H1 (cell line): ENCODE data around the gene MT1B. TPM values are rescaled to one million over a fixed set of nuclear protein-coding genes. Genes with fewer than 3 reads are reported as not detected.

Experiments used
- CTCF ChIA-PET: fragments of 300-600 bp; sonication (Branson Sonifier 250); formaldehyde crosslinking; loops from one replicate; lab custom pipeline; 2021; ENCODE audit not compliant: partially characterized antibody; lab: Charles Lee
- POLR2A ChIA-PET: fragments of 300-600 bp; sonication (Branson Sonifier 250); formaldehyde crosslinking; loops from one replicate; lab custom pipeline; 2021; ENCODE audit warnings: inconsistent platforms; ENCODE audit not compliant: partially characterized antibody; lab: Charles Lee
- DNase-seq, 2 experiments: peaks; one replicate each; pipeline versions ENCODE4 v3.0.0 to v3.0.0-alpha.2; 2010 to 2022; ENCODE audit warnings: low spot score in 2 of 2, low read depth in 1 of 2, mixed read lengths in 1 of 2
- FAIRE-seq: peaks from 2 replicates; lab custom pipeline; 2011; peaks lifted over from hg19 to GRCh38; lab: Jason Lieb, UNC
- H2AFZ ChIP-seq: 2 replicates; pipeline ENCODE4 v1.8.1; 2012; ENCODE audit warnings: low read length, inconsistent platforms
- H2AK5ac ChIP-seq: 2 replicates; pipeline ENCODE4 v1.6.1; 2013; ENCODE audit warnings: low read depth, low read length
- H2BK120ac ChIP-seq: replicated peaks from 2 replicates; pipeline ENCODE3; 2013; ENCODE audit warnings: low read depth, low read length, inconsistent platforms
- H2BK12ac ChIP-seq: 2 replicates; pipeline ENCODE4 v1.6.1; 2013; ENCODE audit warnings: low read depth, low read length
- H2BK15ac ChIP-seq: 2 replicates; pipeline ENCODE4 v1.6.1; 2013; ENCODE audit warnings: low read length
- H2BK20ac ChIP-seq: 2 replicates; pipeline ENCODE4 v1.6.1; 2013; ENCODE audit warnings: low read length
- H2BK5ac ChIP-seq: 2 replicates; pipeline ENCODE4 v1.6.1; 2013; ENCODE audit warnings: low read depth, low read length
- H3K14ac ChIP-seq: 2 replicates; pipeline ENCODE4 v1.6.1; 2013; ENCODE audit warnings: inconsistent platforms; ENCODE audit not compliant: insufficient read length
- H3K18ac ChIP-seq: 2 replicates; pipeline ENCODE4 v1.6.1; 2013; ENCODE audit warnings: low read length; ENCODE audit errors: extremely low read depth
- H3K23ac ChIP-seq: 2 replicates; pipeline ENCODE4 v1.6.1; 2013; ENCODE audit warnings: inconsistent platforms; ENCODE audit not compliant: insufficient read length
- H3K23me2 ChIP-seq: 2 replicates; pipeline ENCODE4 v1.6.1; 2013; ENCODE audit warnings: low read depth, low read length
- H3K27ac ChIP-seq: 2 replicates; pipeline ENCODE4 v1.6.1; 2011; ENCODE audit warnings: low read depth, low read length, inconsistent platforms
- H3K27me3 ChIP-seq, 4 experiments: replicated peaks in 1 of 4; 1 replicate in 1 of 4; 2 replicates in 3 of 4; pipeline versions ENCODE4 v1.6.1 to v1.8.1; 2011 to 2013; ENCODE audit warnings: low read length in 3 of 4, mild to moderate bottlenecking in 3 of 4, inconsistent platforms in 2 of 4, mixed read lengths in 2 of 4, moderate library complexity in 1 of 4; ENCODE audit not compliant: control insufficient read depth in 3 of 4, insufficient read depth in 3 of 4; ENCODE audit errors: extremely low read depth in 1 of 4
- H3K36me3 ChIP-seq, 4 experiments: 2 replicates each; pipeline versions ENCODE4 v1.6.1 to v1.8.1; 2011 to 2013; ENCODE audit warnings: mild to moderate bottlenecking in 4 of 4, low read length in 3 of 4, moderate library complexity in 2 of 4, control low read depth in 1 of 4, inconsistent platforms in 1 of 4; ENCODE audit not compliant: insufficient read depth in 4 of 4, control insufficient read depth in 2 of 4
- H3K4ac ChIP-seq: replicated peaks from 2 replicates; pipeline ENCODE3; 2013; ENCODE audit warnings: low read length, low read depth, mixed read lengths, inconsistent platforms; ENCODE audit not compliant: insufficient read length
- H3K4me1 ChIP-seq, 4 experiments: replicated peaks in 1 of 4; 1 replicate in 1 of 4; 2 replicates in 3 of 4; pipeline versions ENCODE4 v1.6.1 to v1.8.1; 2011 to 2013; ENCODE audit warnings: low read length in 3 of 4, inconsistent platforms in 2 of 4, mixed read lengths in 1 of 4; ENCODE audit not compliant: insufficient read depth in 4 of 4, control insufficient read depth in 3 of 4
- H3K4me2 ChIP-seq, 2 experiments: 2 replicates each; pipeline versions ENCODE4 v1.6.1 to v1.8.1; 2011 to 2013; ENCODE audit warnings: low read depth in 2 of 2, low read length in 2 of 2, control low read depth in 1 of 2, inconsistent platforms in 1 of 2, mild to moderate bottlenecking in 1 of 2; ENCODE audit not compliant: insufficient read depth in 1 of 2
- H3K4me3 ChIP-seq, 4 experiments: fragments of 200-600, 300-600 bp in 1 of 4; sonication (generic), shearing (Covaris generic), sonication (Bioruptor Twin) in 1 of 4; 2 replicates each; pipeline versions ENCODE4 v1.5.1 to v1.8.1; 2011 to 2016; ENCODE audit warnings: low read length in 4 of 4, low read depth in 3 of 4, control low read depth in 2 of 4, inconsistent platforms in 2 of 4, mild to moderate bottlenecking in 2 of 4, mixed read lengths in 1 of 4, moderate library complexity in 1 of 4; ENCODE audit not compliant: insufficient read depth in 2 of 4; ENCODE audit errors: extremely low read depth in 1 of 4
- H3K56ac ChIP-seq: replicated peaks from 2 replicates; pipeline ENCODE3; 2013; ENCODE audit warnings: low read depth, mild to moderate bottlenecking, mixed read lengths, low read length, inconsistent platforms; ENCODE audit not compliant: insufficient read length
- H3K79me1 ChIP-seq: 2 replicates; pipeline ENCODE4 v1.6.1; 2013; ENCODE audit warnings: low read depth, low read length, control low read depth
- H3K79me2 ChIP-seq, 2 experiments: 2 replicates each; pipeline versions ENCODE4 v1.6.1 to v1.8.1; 2012 to 2013; ENCODE audit warnings: low read length in 2 of 2, mild to moderate bottlenecking in 2 of 2, inconsistent platforms in 1 of 2; ENCODE audit not compliant: insufficient read depth in 2 of 2, control insufficient read depth in 1 of 2
- H3K9ac ChIP-seq, 4 experiments: replicated peaks in 1 of 4; 1 replicate in 1 of 4; 2 replicates in 3 of 4; pipeline versions ENCODE4 v1.6.1 to v1.8.1; 2011 to 2013; ENCODE audit warnings: low read depth in 3 of 4, low read length in 3 of 4, control low read depth in 2 of 4, mild to moderate bottlenecking in 2 of 4, moderate library complexity in 2 of 4, inconsistent platforms in 1 of 4; ENCODE audit errors: extremely low read depth in 1 of 4
- H3K9me3 ChIP-seq, 2 experiments: 2 replicates each; pipeline versions ENCODE4 v1.6.1 to v1.8.1; 2012 to 2013; ENCODE audit warnings: mild to moderate bottlenecking in 2 of 2, moderate library complexity in 2 of 2, control low read depth in 1 of 2, inconsistent platforms in 1 of 2, low read depth in 1 of 2, low read length in 1 of 2, mixed read lengths in 1 of 2; ENCODE audit not compliant: insufficient read depth in 2 of 2
- H4K20me1 ChIP-seq, 2 experiments: replicated peaks in 1 of 2; 2 replicates each; pipeline versions ENCODE3 to v1.8.1; 2011 to 2013; ENCODE audit warnings: inconsistent platforms in 2 of 2, low read length in 2 of 2, mild to moderate bottlenecking in 1 of 2; ENCODE audit not compliant: insufficient read depth in 2 of 2, control insufficient read depth in 1 of 2
- H4K5ac ChIP-seq: 2 replicates; pipeline ENCODE4 v1.6.1; 2013; ENCODE audit warnings: low read length, low read depth, mixed read lengths, inconsistent platforms; ENCODE audit not compliant: insufficient read length
- H4K8ac ChIP-seq: 2 replicates; pipeline ENCODE4 v1.8.0; 2013; ENCODE audit warnings: mild to moderate bottlenecking, moderate library complexity, low read length, inconsistent platforms; ENCODE audit not compliant: insufficient read depth; ENCODE audit errors: extremely low read depth
- H4K91ac ChIP-seq: replicated peaks from 2 replicates; pipeline ENCODE3; 2013; ENCODE audit warnings: low read length, mixed read lengths, inconsistent platforms; ENCODE audit not compliant: insufficient read length
- JUND ChIP-seq: IDR thresholded peaks from 2 replicates; pipeline ENCODE4 v1.6.1; 2011; ENCODE audit warnings: mild to moderate bottlenecking, improper control_type of control experiment, low read length
- PHF8 ChIP-seq: fragments of 200-600 bp; sonication (generic); conservative IDR thresholded peaks from 2 replicates; pipeline ENCODE4 v1.7.1; 2012; ENCODE audit warnings: low read depth, mild to moderate bottlenecking, inconsistent platforms, low read length, moderate library complexity
- POU5F1 ChIP-seq: IDR thresholded peaks from 2 replicates; pipeline ENCODE4 v1.6.1; 2011; ENCODE audit warnings: low read depth, mild to moderate bottlenecking, low read length, moderate library complexity
- SUZ12 ChIP-seq: fragments of 200-600 bp; sonication (generic); IDR thresholded peaks from 2 replicates; pipeline ENCODE4 v1.6.1; 2012; ENCODE audit warnings: mild to moderate bottlenecking, inconsistent platforms, low read length, moderate library complexity, mixed read lengths
- WGBS, 2 experiments: shearing (Covaris generic) in 1 of 2; methylation state at CpG; one replicate each; pipeline versions ENCODE4 v1.1.6 to v1.1.7; 2013 to 2015; ENCODE audit warnings: low lambda C conversion rate in 2 of 2, mixed read lengths in 2 of 2, inconsistent platforms in 1 of 2, low coverage in 1 of 2, missing lambda C conversion rate in 1 of 2; ENCODE audit not compliant: insufficient replicate concordance in 2 of 2, insufficient coverage in 1 of 2, insufficient read length in 1 of 2; ENCODE audit errors: extremely low coverage in 1 of 2, missing lambda C conversion rate in 1 of 2; 5-methylcytosine and 5-hydroxymethylcytosine counted together
- polyA plus RNA-seq, 7 experiments: library from polyadenylated mRNA; depleted of rRNA in 3 of 7; stranded (reverse) in 5 of 7; unstranded in 2 of 7; fragments of >200 nt in 5 of 7; fragments of 200-250 nt in 2 of 7; gene quantifications; 1 replicate in 5 of 7; 2 replicates in 1 of 7; 4 replicates in 1 of 7; pipeline versions ENCODE4 v1.2.1 to v1.2.3, GENCODE V29; 2011 to 2013; ENCODE audit warnings: missing spikeins in 2 of 7, mixed read lengths in 2 of 7
- total RNA-seq: library from RNA; stranded (reverse); fragmentation: NEBNext Ultra II Directional; extraction: Animal tissue kit (Norgen Biotek cat#: 25700); gene quantifications from 2 replicates; pipeline ENCODE4 v1.2.1, GENCODE V29; 2021

MT1B gene
- total and polyA plus RNA-seq, 2 of the 8 experiments (the other 6 are each of a cell fraction or from before 2014, with no cell fraction given) = not detected

- peaks cover 88 to 98% (median 96%) of the 10 kb centered on the region in 4 experiments for H3K27me3 ChIP-seq
- TF ChIP-seq SUZ12 (peak; percentile 87), PHF8 (no peak), JUND (no peak), POU5F1 (no peak)
- H2BK20ac ChIP-seq = no peak overlapping the region
- no peaks in the 10 kb centered on the region for H3K79me2 ChIP-seq
- no peak overlapping the region for H3K23ac ChIP-seq
- WGBS, 2 experiments = 8% methylated on average over 11 of the region's 14 CpGs; no CpG with 5 or more reads in 1 of the 2 experiments
- no peak for FAIRE-seq
- H3K36me3 ChIP-seq = no peaks in the 10 kb centered on the region; a peak in 1 of 8 replicates
- no peak overlapping the region for H4K5ac ChIP-seq
- H4K8ac ChIP-seq = no peak overlapping the region
- H3K23me2 ChIP-seq = peaks cover 4% of the 10 kb centered on the region; the same call in 1 of the 2 replicates
- H2BK15ac ChIP-seq = no peak overlapping the region
- H4K91ac ChIP-seq = no peak overlapping the region
- no peak overlapping the region for H2AK5ac ChIP-seq
- DNase-seq = no peak
- H3K56ac ChIP-seq = no peak overlapping the region
- no peak overlapping the region for H3K14ac ChIP-seq
- H3K18ac ChIP-seq = peak overlapping the region; percentile 62; the same call in 1 of the 2 replicates
- H3K4me3 ChIP-seq = peak overlapping the region; percentile 22 to 56 (median 32); a peak in 4 of 8 replicates
- POLR2A ChIA-PET = interaction anchor here (0.6 to 2.2 kb wide), 6 partner anchors 9 to 55 kb away, joined by 3 to 8 read pairs (median 3); partner anchors contain the start of genes MT1G and MT1H
- no peak overlapping the region for H2BK120ac ChIP-seq
- no peaks in the 10 kb centered on the region for H3K79me1 ChIP-seq
- no peak overlapping the region for H3K9ac ChIP-seq
- H4K20me1 ChIP-seq = peaks cover 14 to 28% of the 10 kb centered on the region in 2 experiments
- no peak overlapping the region for H3K4ac ChIP-seq
- no peaks in the 10 kb centered on the region for H3K9me3 ChIP-seq
- H3K27ac ChIP-seq = no peak overlapping the region
- H3K4me1 ChIP-seq = peaks cover 0 to 12% (median 6%) of the 10 kb centered on the region in 4 experiments; a peak in 6 of 7 replicates
- no peak overlapping the region for H2BK12ac ChIP-seq
- H3K4me2 ChIP-seq = peak overlapping the region; percentile 68 to 72
- no peak overlapping the region for H2BK5ac ChIP-seq
- no peak overlapping the region for H2AFZ ChIP-seq
- CTCF ChIA-PET = interaction anchor here (1.4 to 3.1 kb wide), 4 partner anchors 9 to 37 kb away, joined by 3 to 12 read pairs (median 6); no protein-coding TSS in a partner anchor
These were observed 19.9 kb upstream of the MT1B start for GRCh38 chr16:56631832-56632155.
